RWPE2 (cell line): Measurements from ENCODE around the gene DNMBP.
A peak's percentile ranks its signal among the peaks of the same experiment; 100 is the strongest.
"Not testable (repeated sequence)": the region's sequence is repeated elsewhere in the genome, so short reads cannot be mapped to it uniquely, and the experiment has no call there.

Experiments
- ATAC-seq: fragments of 200-7000 bp; cut with Tn5 transposase; 3 replicates; pipeline ENCODE4 v1.9.1; 2021; ENCODE audit warnings: low read depth
- DNase-seq: peaks from one replicate; pipeline ENCODE4 v3.0.0-alpha.2; 2020; ENCODE audit warnings: low spot score
- H3K27ac ChIP-seq: fragments of 450-650 bp; 2 replicates; pipeline ENCODE4 v1.5.1; 2017; ENCODE audit warnings: mild to moderate bottlenecking; ENCODE audit not compliant: poor library complexity, severe bottlenecking
- H3K27me3 ChIP-seq: fragments of 250-450 bp; sonication (Bioruptor Pico); 2 replicates; pipeline ENCODE4 v1.5.1; 2021; ENCODE audit warnings: mild to moderate bottlenecking, moderate library complexity; ENCODE audit not compliant: insufficient read depth, poor library complexity, severe bottlenecking
- H3K36me3 ChIP-seq: fragments of 250-450 bp; sonication (Bioruptor Pico); 2 replicates; pipeline ENCODE4 v1.5.1; 2020; ENCODE audit warnings: low read depth, mild to moderate bottlenecking, moderate library complexity
- H3K4me1 ChIP-seq: fragments of 250-450 bp; sonication (Bioruptor Pico); 2 replicates; pipeline ENCODE4 v1.5.1; 2021; ENCODE audit warnings: mild to moderate bottlenecking, moderate library complexity; ENCODE audit not compliant: insufficient read depth, poor library complexity, severe bottlenecking
- H3K4me3 ChIP-seq: fragments of 250-450 bp; sonication (Bioruptor Pico); 2 replicates; pipeline ENCODE4 v1.5.1; 2021; ENCODE audit warnings: mild to moderate bottlenecking, moderate library complexity; ENCODE audit not compliant: severe bottlenecking
- H3K9me3 ChIP-seq: fragments of 250-450 bp; sonication (Bioruptor Pico); 2 replicates; pipeline ENCODE4 v1.5.1; 2021; ENCODE audit warnings: mild to moderate bottlenecking, moderate library complexity; ENCODE audit not compliant: severe bottlenecking
- CTCF ChIP-seq: fragments of 450-650 bp; IDR thresholded peaks from one replicate; pipeline ENCODE4 v1.5.1; 2017; ENCODE audit warnings: mild to moderate bottlenecking, moderate library complexity; ENCODE audit not compliant: poor library complexity, severe bottlenecking

DNMBP gene

GRCh38 chr10:99869581-99870122 is 140.1 kb downstream of the DNMBP start:
- Histone ChIP-seq H3K27me3 (no peaks in the 10 kb centered on the region), H3K36me3 (no peaks in the 10 kb centered on the region), H3K4me3 (no peak overlapping the region), H3K27ac (no peak overlapping the region), H3K9me3 (no peaks in the 10 kb centered on the region), H3K4me1 (no peaks in the 10 kb centered on the region)
- no peak for TF ChIP-seq CTCF
- DNase-seq (no peak), ATAC-seq (no peak)

GRCh38 chr10:99867250-99867649 is 142.5 kb downstream of the DNMBP start:
- H3K27ac ChIP-seq, ATAC-seq, H3K4me3 ChIP-seq: not testable (repeated sequence)

GRCh38 chr10:99863535-99864240 is 146.1 kb downstream of the DNMBP start:
- peak; percentile 72 for ATAC-seq
- H3K36me3 ChIP-seq, H3K9me3 ChIP-seq, H3K4me1 ChIP-seq, H3K4me3 ChIP-seq, DNase-seq, H3K27me3 ChIP-seq: not testable (repeated sequence)
- H3K27ac ChIP-seq: peak overlapping the region; percentile 37

More at GRCh38 chr10:99867250-99867649, 142.5 kb downstream of the DNMBP start:
- not testable (repeated sequence) for H3K27me3 ChIP-seq, H3K4me1 ChIP-seq, H3K9me3 ChIP-seq, H3K36me3 ChIP-seq, DNase-seq

- DNase-seq (no peak), ATAC-seq (no peak)
- no peak overlapping the region for H3K27ac ChIP-seq
- H3K27me3 ChIP-seq: no peaks in the 10 kb centered on the region
- no peaks in the 10 kb centered on the region for H3K36me3 ChIP-seq
- peaks cover 6% of the 10 kb centered on the region for H3K4me1 ChIP-seq
- TF ChIP-seq CTCF: no peak
- no peak overlapping the region for H3K4me3 ChIP-seq
- H3K9me3 ChIP-seq: no peaks in the 10 kb centered on the region
Observed at GRCh38 chr10:99860466-99860865, 149.3 kb downstream of the DNMBP start.

- no peak overlapping the region for H3K4me3 ChIP-seq
- peaks cover 6% of the 10 kb centered on the region for H3K4me1 ChIP-seq
- TF ChIP-seq CTCF: peak; percentile 38
- no peaks in the 10 kb centered on the region for H3K27me3 ChIP-seq
- no peaks in the 10 kb centered on the region for H3K9me3 ChIP-seq
- ATAC-seq (no peak), DNase-seq (no peak)
- H3K36me3 ChIP-seq: no peaks in the 10 kb centered on the region
- no peak overlapping the region for H3K27ac ChIP-seq
Observed at GRCh38 chr10:99859585-99859984, 150.2 kb downstream of the DNMBP start.

- Histone ChIP-seq H3K9me3 (no peaks in the 10 kb centered on the region), H3K27me3 (no peaks in the 10 kb centered on the region), H3K27ac (no peak overlapping the region), H3K4me1 (peaks cover 5% of the 10 kb centered on the region), H3K4me3 (no peak overlapping the region), H3K36me3 (no peaks in the 10 kb centered on the region)
- no peak for ATAC-seq
- TF ChIP-seq CTCF: no peak
- no peak for DNase-seq
Observed at GRCh38 chr10:99858849-99859248, 150.9 kb downstream of the DNMBP start.
